GM21737 (cell line): ENCODE measurements around the gene CRK.

ENCODE experiments used
- ATAC-seq: cut with Tn5 transposase; IDR thresholded peaks from one replicate; pipeline ENCODE4 v1.9.1; 2021; ENCODE audit warnings: mild to moderate bottlenecking, moderate library complexity; ENCODE audit not compliant: unreplicated experiment

CRK gene

GRCh38 chr17:1455797-1456599 lies at the start of gene CRK:
CRK (minus strand) TSS chr17:1456232; CDS start chr17:1456117, 115 bp downstream.
- peak; percentile 81 for ATAC-seq

- ATAC-seq, result no peak
Measured at GRCh38 chr17:1505586-1505985, 49.6 kb upstream of the CRK start.

GRCh38 chr17:1504866-1505265 lies 48.8 kb upstream of the CRK start:
- ATAC-seq, result no peak

- ATAC-seq, result no peak
Measured at GRCh38 chr17:1503699-1504098, 47.7 kb upstream of the CRK start.

- ATAC-seq, result no peak
Measured at GRCh38 chr17:1498869-1499268, 42.8 kb upstream of the CRK start.

- ATAC-seq, result no peak
Measured at GRCh38 chr17:1498233-1498632, 42.2 kb upstream of the CRK start.

- ATAC-seq, result no peak
Measured at GRCh38 chr17:1497831-1498230, 41.8 kb upstream of the CRK start.

- no peak for ATAC-seq
Measured at GRCh38 chr17:1496869-1497268, 40.8 kb upstream of the CRK start.

- ATAC-seq, result no peak
Measured at GRCh38 chr17:1495265-1495989, 39.4 kb upstream of the CRK start.

- ATAC-seq, result no peak
Measured at GRCh38 chr17:1494736-1495253, 38.8 kb upstream of the CRK start.

GRCh38 chr17:1494203-1494602 lies 38.2 kb upstream of the CRK start:
- no peak for ATAC-seq

- ATAC-seq, result no peak
Measured at GRCh38 chr17:1493291-1493980, 37.4 kb upstream of the CRK start.

- ATAC-seq, result no peak
Measured at GRCh38 chr17:1492249-1493206, 36.5 kb upstream of the CRK start, which contains the start of gene MYO1C. MYO1C (minus strand) TSS chr17:1492686; CDS start chr17:1492487, 199 bp downstream.

GRCh38 chr17:1491443-1492248 lies 35.6 kb upstream of the CRK start:
- ATAC-seq, result no peak

- ATAC-seq, result no peak
Measured at GRCh38 chr17:1490643-1491442, 34.8 kb upstream of the CRK start.

GRCh38 chr17:1488826-1489270 lies 32.8 kb upstream of the CRK start:
- ATAC-seq, result no peak

- no peak for ATAC-seq
Measured at GRCh38 chr17:1487939-1488825, 32.1 kb upstream of the CRK start.
